PC-9 (cell line): ENCODE results near the gene ITGB4. TPM values are rescaled to one million over a fixed set of nuclear protein-coding genes. Genes with fewer than 3 reads are reported as not detected.

Source experiments
- BruUV-seq: library from RNA; stranded (reverse); fragments of 400-500 nt; replicated peaks from 2 replicates; lab custom pipeline; 2021; lab: Mats Ljungman, UMichigan
- CTCF ChIA-PET: fragments of 300-600 bp; sonication (Branson Sonifier 250); formaldehyde crosslinking; loops from one replicate; lab custom pipeline; 2022; ENCODE audit warnings: antibody characterized with exemption; lab: Charles Lee
- POLR2A ChIA-PET: fragments of 300-600 bp; sonication (Branson Sonifier 250); formaldehyde crosslinking; loops from one replicate; lab custom pipeline; 2022; ENCODE audit warnings: antibody characterized with exemption; ENCODE audit not compliant: unreplicated experiment; lab: Charles Lee
- DNase-seq, 2 experiments: peaks; one replicate each; pipeline versions ENCODE4 v3.0.0 to v3.0.0-alpha.2; 2015 to 2022; ENCODE audit warnings: mixed read lengths in 1 of 2
- H2AFZ ChIP-seq: fragments of 200-600 bp; sonication (generic); 2 replicates; pipeline ENCODE4 v1.8.1; 2017; ENCODE audit warnings: antibody characterized with exemption
- H3F3A ChIP-seq: fragments of 200-600 bp; sonication (generic); 2 replicates; pipeline ENCODE4 v1.8.1; 2017; ENCODE audit warnings: antibody characterized with exemption, mild to moderate bottlenecking, low read depth; ENCODE audit not compliant: insufficient read depth
- H3K27ac ChIP-seq: fragments of 200-600 bp; sonication (generic); 2 replicates; pipeline ENCODE4 v1.6.1; 2016; ENCODE audit warnings: mixed run types
- H3K27me3 ChIP-seq: fragments of 200-600 bp; sonication (generic); 2 replicates; pipeline ENCODE4 v1.6.1; 2016; ENCODE audit warnings: low read depth, mixed run types; ENCODE audit not compliant: insufficient read depth
- H3K36me3 ChIP-seq: fragments of 200-600 bp; sonication (generic); 2 replicates; pipeline ENCODE4 v1.6.1; 2016; ENCODE audit warnings: low read depth, mixed run types
- H3K4me1 ChIP-seq: fragments of 200-600 bp; sonication (generic); replicated peaks from 2 replicates; pipeline ENCODE4 v1.6.1; 2016; ENCODE audit warnings: mixed run types; ENCODE audit not compliant: insufficient read depth
- H3K4me2 ChIP-seq: fragments of 200-600 bp; sonication (generic); 2 replicates; pipeline ENCODE4 v1.6.1; 2017; ENCODE audit warnings: mixed run types
- H3K4me3 ChIP-seq: fragments of 200-600 bp; sonication (generic); 2 replicates; pipeline ENCODE4 v1.6.1; 2016; ENCODE audit warnings: mixed run types
- H3K79me2 ChIP-seq: fragments of 200-600 bp; sonication (generic); 2 replicates; pipeline ENCODE4 v1.6.1; 2017; ENCODE audit warnings: low read depth, mixed run types
- H3K9me2 ChIP-seq: fragments of 200-600 bp; sonication (generic); 2 replicates; pipeline ENCODE4 v1.8.1; 2017; ENCODE audit warnings: mild to moderate bottlenecking; ENCODE audit not compliant: insufficient read depth
- H3K9me3 ChIP-seq: fragments of 200-600 bp; sonication (generic); 2 replicates; pipeline ENCODE4 v1.8.1; 2016; ENCODE audit warnings: low read depth; ENCODE audit not compliant: insufficient read depth
- H4K20me1 ChIP-seq: fragments of 200-600 bp; sonication (generic); 2 replicates; pipeline ENCODE4 v1.8.1; 2017; ENCODE audit not compliant: insufficient read depth
- CTCF ChIP-seq: fragments of 200-600 bp; sonication (generic); conservative IDR thresholded peaks from 2 replicates; pipeline ENCODE4 v1.6.1; 2017; ENCODE audit warnings: mixed run types, antibody characterized with exemption, mild to moderate bottlenecking, moderate library complexity
- EZH2 ChIP-seq: fragments of 200-600 bp; sonication (generic); IDR thresholded peaks from 2 replicates; pipeline ENCODE4 v1.8.0; 2017; ENCODE audit warnings: antibody characterized with exemption, low read depth
- intact Hi-C: fragments of 100-400 bp; cut with micrococcal nuclease; formaldehyde crosslinking; loops from one replicate; pipeline ENCODE4 v1.10.0; 2022; ENCODE audit not compliant: unreplicated experiment
- total RNA-seq: library from RNA; stranded (reverse); gene quantifications from 2 replicates; pipeline ENCODE4 v1.2.3, GENCODE V29; 2021

ITGB4 gene
- total RNA-seq, 1 experiment from 2014 or later, result 461 TPM

- Histone ChIP-seq H3K36me3 (peaks cover 7% of the 10 kb centered on the region; the same call in 1 of the 2 replicates), H3K9me3 (no peaks in the 10 kb centered on the region), H3K27ac (peak overlapping the region; percentile 71), H4K20me1 (no peaks in the 10 kb centered on the region), H3K9me2 (no peaks in the 10 kb centered on the region), H2AFZ (no peak overlapping the region), H3K4me2 (peak overlapping the region; percentile 74), H3K79me2 (no peaks in the 10 kb centered on the region), H3K27me3 (no peaks in the 10 kb centered on the region), H3K4me3 (no peak overlapping the region), H3K4me1 (peaks cover 35% of the 10 kb centered on the region), H3F3A (peaks cover 25% of the 10 kb centered on the region)
- DNase-seq, result peak; percentile 93 to 95
- no TSS peak for BruUV-seq
- POLR2A ChIA-PET, result interaction anchor here (0.5 to 1.6 kb wide), 8 partner anchors 9 to 909 kb away, joined by 3 to 23 read pairs (median 6); partner anchors contain the start of gene ITGB4
- CTCF ChIA-PET, result interaction anchor here (0.6 to 1.4 kb wide), 4 partner anchors 14 to 74 kb away, joined by 3 to 9 read pairs (median 4); partner anchors contain the start of genes ITGB4 and SMIM5
- intact Hi-C loops, result loop anchor here (1.0 kb wide), 1 partner anchor 16 kb away; no protein-coding TSS in a partner anchor
- TF ChIP-seq EZH2 (no peak), CTCF (no peak)
Observed at GRCh38 chr17:75707079-75707571, 14.1 kb upstream of the ITGB4 start.

DNA sequence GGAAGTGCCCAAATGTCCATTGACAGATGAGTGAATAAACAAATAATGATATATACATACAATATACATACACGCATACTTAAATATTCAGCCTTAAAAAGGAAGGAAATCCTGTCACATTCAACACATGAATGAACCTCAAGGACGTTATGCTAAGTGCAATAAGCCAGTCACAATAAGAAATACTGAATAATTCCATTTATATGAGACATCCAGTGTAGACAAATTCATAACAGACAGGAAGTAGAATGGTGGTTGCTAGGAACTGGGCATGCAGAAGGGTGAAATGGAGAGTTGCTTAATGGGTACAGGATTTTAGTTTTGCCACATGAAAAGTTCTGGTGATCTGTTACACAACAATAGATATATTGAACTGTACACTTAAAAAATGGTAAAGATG, 8.8 kb upstream of the ITGB4 start:
- Histone ChIP-seq H3K79me2 (no peaks in the 10 kb centered on the region), H3K27me3 (no peaks in the 10 kb centered on the region), H3K4me2 (no peak overlapping the region), H3K4me1 (peaks cover 19% of the 10 kb centered on the region), H3K4me3 (no peak overlapping the region), H3K36me3 (no peaks in the 10 kb centered on the region), H3K9me3 (no peaks in the 10 kb centered on the region), H3K9me2 (no peaks in the 10 kb centered on the region), H2AFZ (no peak overlapping the region), H4K20me1 (no peaks in the 10 kb centered on the region), H3K27ac (no peak overlapping the region), H3F3A (peaks cover 14% of the 10 kb centered on the region)
- TF ChIP-seq EZH2 (no peak), CTCF (no peak)
- ChIA-PET CTCF (no interaction called here), POLR2A (no interaction called here)
- BruUV-seq, result no TSS peak
- intact Hi-C loops, result no loop called here
- DNase-seq, result no peak

DNA sequence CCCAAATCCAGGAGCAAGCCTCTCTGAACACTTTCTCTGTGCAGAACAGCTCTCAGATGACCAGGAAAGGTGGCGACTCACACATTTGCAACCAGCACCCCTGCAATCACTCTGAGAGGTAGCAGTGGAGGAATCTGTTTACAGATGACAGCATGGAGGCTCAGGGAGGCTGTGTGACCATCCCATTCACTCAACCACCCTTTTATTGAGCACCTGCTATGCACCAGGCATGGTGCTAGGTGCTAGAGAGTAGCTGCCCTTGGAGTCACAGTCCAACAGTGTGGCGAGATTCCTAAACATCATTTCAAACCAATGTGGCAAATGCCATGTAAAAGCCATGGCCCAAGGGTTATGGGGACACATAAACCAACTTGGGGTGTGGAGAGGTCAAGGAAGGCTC, 1.5 kb upstream of the ITGB4 start:
- peaks cover 28% of the 10 kb centered on the region for H3K4me1 ChIP-seq
- CTCF ChIA-PET, result interaction anchor here (0.6 kb wide), 1 partner anchor 159 kb away, joined by 3 read pairs; no protein-coding TSS in a partner anchor
- no peaks in the 10 kb centered on the region for H3K9me3 ChIP-seq
- H3K4me2 ChIP-seq, result no peak overlapping the region
- TF ChIP-seq EZH2, result no peak
- no peak for TF ChIP-seq CTCF
- H3K27me3 ChIP-seq, result no peaks in the 10 kb centered on the region
- H3K27ac ChIP-seq, result no peak overlapping the region
- DNase-seq, result no peak
- no peaks in the 10 kb centered on the region for H3K9me2 ChIP-seq
- peaks cover 1% of the 10 kb centered on the region for H3K36me3 ChIP-seq
- BruUV-seq, result no TSS peak
- no peak overlapping the region for H3K4me3 ChIP-seq
- no peak overlapping the region for H2AFZ ChIP-seq
- peaks cover 31% of the 10 kb centered on the region for H3F3A ChIP-seq
- peaks cover 31% of the 10 kb centered on the region for H3K79me2 ChIP-seq
- POLR2A ChIA-PET, result interaction anchor here (0.5 kb wide), 1 partner anchor 37 kb away, joined by 3 read pairs; no protein-coding TSS in a partner anchor
- intact Hi-C loops, result no loop called here
- H4K20me1 ChIP-seq, result peaks cover 13% of the 10 kb centered on the region
